Heart left ventricle (tissue), 16 donors: Measurements from ENCODE around the gene STUM. TPM values are rescaled to one million over a fixed set of nuclear protein-coding genes. Genes with fewer than 3 reads are reported as not detected.

Experiments
- ATAC-seq, 4 donors: fragments of 200-7000 bp; cut with Tn5 transposase; one replicate each; pipeline ENCODE4 v1.9.1; 2020 to 2022; ENCODE audit warnings: moderate library complexity in 4 of 4, mild to moderate bottlenecking in 3 of 4, moderate number of reproducible peaks in 1 of 4
- DNase-seq, 5 donors: peaks; one replicate each; pipeline ENCODE4 v3.0.0-alpha.2; 2020
- H3K27ac ChIP-seq, 12 donors: fragments of 200-600 bp; sonication (generic) in 4 of 12; one replicate each; pipeline versions ENCODE4 v1.5.0 to v1.8.0; 2016 to 2022; ENCODE audit warnings: mild to moderate bottlenecking in 2 of 12
- H3K27me3 ChIP-seq, 9 donors: fragments of 200-600 bp; sonication (generic) in 2 of 9; one replicate each; pipeline versions ENCODE4 v1.5.1 to v1.8.0; 2016 to 2022; ENCODE audit warnings: mild to moderate bottlenecking in 3 of 9
- H3K36me3 ChIP-seq, 9 donors: fragments of 200-600 bp; sonication (generic) in 2 of 9; one replicate each; pipeline versions ENCODE4 v1.5.0 to v1.8.0; 2018 to 2022; ENCODE audit warnings: mild to moderate bottlenecking in 2 of 9
- H3K4me1 ChIP-seq, 12 donors: fragments of 200-600 bp; sonication (generic) in 4 of 12; one replicate each; pipeline versions ENCODE4 v1.5.0 to v1.8.0; 2016 to 2022; ENCODE audit warnings: mild to moderate bottlenecking in 3 of 12
- H3K4me3 ChIP-seq, 12 donors: fragments of 200-600 bp; sonication (generic) in 4 of 12; one replicate each; pipeline versions ENCODE4 v1.5.0 to v1.8.0; 2017 to 2022; ENCODE audit warnings: mild to moderate bottlenecking in 9 of 12, moderate library complexity in 4 of 12
- H3K9me3 ChIP-seq, 12 donors: fragments of 200-600 bp; sonication (generic) in 4 of 12; one replicate each; pipeline versions ENCODE4 v1.5.0 to v1.8.0; 2016 to 2022; ENCODE audit warnings: mild to moderate bottlenecking in 1 of 12
- CTCF ChIP-seq, 12 donors: fragments of 200-600 bp; sonication (generic) in 4 of 12; IDR thresholded peaks; one replicate each; pipeline versions ENCODE4 v1.5.0 to v1.8.0; 2018 to 2022; ENCODE audit warnings: antibody characterized with exemption in 12 of 12, mild to moderate bottlenecking in 5 of 12
- POLR2A ChIP-seq, 2 donors: fragments of 450-650 bp; IDR thresholded peaks; one replicate each; pipeline ENCODE4 v1.6.1; 2017; ENCODE audit warnings: antibody characterized with exemption in 2 of 2, mild to moderate bottlenecking in 2 of 2, moderate library complexity in 2 of 2
- WGBS, 4 donors: extraction: QIAGEN DNeasy Blood & Tissue Kit in 2 of 4; methylation state at CpG; one replicate each; pipeline versions ENCODE4 v1.1.5 to v1.1.7; 2013 to 2018; 5-methylcytosine and 5-hydroxymethylcytosine counted together
- intact Hi-C, 10 donors: fragments of 100-400 bp; cut with DNase I; formaldehyde crosslinking; loops; one replicate each; pipeline versions ENCODE4 v1.11.1 to v1.14.2; 2022
- polyA plus RNA-seq, 2 donors: library from polyadenylated mRNA; stranded (reverse); fragments of 200-250 nt; gene quantifications; one replicate each; pipeline ENCODE4 v1.2.3, GENCODE V29; 2013
- total RNA-seq, 9 donors: library from RNA; depleted of rRNA in 2 of 9; stranded (reverse); fragments of >200 nt in 2 of 9; fragmentation: NEBNext Ultra II Directional in 3 of 9; extraction: Animal tissue kit (Norgen Biotek cat#: 25700) in 3 of 9; gene quantifications; one replicate each; pipeline versions ENCODE4 v1.1.0 to v1.2.4, GENCODE V29; 2016 to 2023
- donor health status: ischemic (EF 13 %, LVEDD 7.1; RV severe dilation, severe dysfunction).
- donor health status: healthy with polysubstance abuse.
- donor health status: DM: no; HTN: yes; CAD: no.
- donor health status: DM: no; HTN: no; CAD: no.
- donor health status: ischemic (EF 25% LVEDD 6.9; RV normal size, moderate dysfunction).
- donor health status: ischemic (EF 25% LVEDD 5.7; RV mildly dilated, moderate dysfunction).
- donor health status: healthy.
- donor health status: DM: yes; HTN: yes; CAD: no.
- donor health status: ischemic (EF 35%, LVEDD 5.7; RV mildly dilated, moderate dysfunction).
- donor health status: nonischemic (EF 11% LVEDD 7.7; RV severe dilation, severe dysfunction).
- donor health status: DM: yes; HTN: yes; CAD: no.
- donor health status: PGD.
- donor health status: ischemic (EF 29% LVEDD 5.4; RV normal size, mild dysfunction).
- donor health status: nonischemic (EF 23%, LVEDD 6.1; RV moderate dilation, normal function).

STUM gene
- total and polyA plus RNA-seq, 11 donors: 0.39 to 1.7 (median 0.97) TPM

- H3K4me1 ChIP-seq: peaks cover 4 to 48% (median 31%) of the 10 kb centered on the region in 12 donors
- peak overlapping the region in 1 of 12 donors; percentile 76 for H3K27ac ChIP-seq
- no peak for ATAC-seq
- intact Hi-C loops: loop anchor here in 2 of 10 donors (5.0 to 10.0 kb wide), 2 partner anchors 39 to 86 kb away; partner anchors contain the start of gene ITPKB (in 1 of the 2)
- no peaks in the 10 kb centered on the region for H3K9me3 ChIP-seq
- WGBS, 4 donors: 77 to 94% (median 89%) methylated on average over 6 of the region's 6 CpGs
- TF ChIP-seq CTCF (IDR thresholded peaks at IDR 0.05) (no peak), POLR2A (IDR thresholded peaks at IDR 0.05) (no peak)
- peaks cover 0 to 46% (median 34%) of the 10 kb centered on the region in 9 donors for H3K36me3 ChIP-seq
- peak in 2 of 5 donors; percentile 19 to 25 for DNase-seq
- H3K27me3 ChIP-seq: no peaks in the 10 kb centered on the region
- no peak overlapping the region for H3K4me3 ChIP-seq
Measured at GRCh38 chr1:226648421-226648820, 99.9 kb downstream of the STUM start.

- intact Hi-C loops: loop anchor here in 2 of 10 donors (5.0 to 10.0 kb wide), 2 partner anchors 38 to 86 kb away; partner anchors contain the start of gene ITPKB (in 1 of the 2)
- peak in 1 of 5 donors; percentile 20 for DNase-seq
- H3K9me3 ChIP-seq: no peaks in the 10 kb centered on the region
- TF ChIP-seq CTCF (IDR thresholded peaks at IDR 0.05) (no peak), POLR2A (IDR thresholded peaks at IDR 0.05) (no peak)
- H3K4me3 ChIP-seq: no peak overlapping the region
- H3K27ac ChIP-seq: no peak overlapping the region
- H3K36me3 ChIP-seq: peaks cover 0 to 41% (median 34%) of the 10 kb centered on the region in 9 donors
- 73 to 96% (median 92%) methylated on average over 8 of the region's 8 CpGs for WGBS, 4 donors
- no peaks in the 10 kb centered on the region for H3K27me3 ChIP-seq
- H3K4me1 ChIP-seq: peaks cover 4 to 54% (median 34%) of the 10 kb centered on the region in 12 donors
- no peak for ATAC-seq
Measured at GRCh38 chr1:226649244-226649643, 100.7 kb downstream of the STUM start.

GRCh38 chr1:226649780-226650179 is 101.2 kb downstream of the STUM start:
- intact Hi-C loops: loop anchor here in 4 of 10 donors (5.0 to 10.0 kb wide), 4 partner anchors 38 to 88 kb away; partner anchors contain the start of gene ITPKB (in 3 of the 4)
- WGBS, 4 donors: 52 to 68% (median 60%) methylated on average over 7 of the region's 7 CpGs
- peak in 1 of 4 donors; percentile 21 for ATAC-seq

More at GRCh38 chr1:226649780-226650179, 101.2 kb downstream of the STUM start:
- H3K27me3 ChIP-seq: no peaks in the 10 kb centered on the region
- DNase-seq: peak in 2 of 5 donors; percentile 40 to 41
- H3K27ac ChIP-seq: peak overlapping the region in 5 of 12 donors; percentile 12 to 52 (median 38)
- no peaks in the 10 kb centered on the region for H3K9me3 ChIP-seq
- TF ChIP-seq POLR2A (IDR thresholded peaks at IDR 0.05): no peak
- peak in 10 of 12 donors; percentile 4 to 48 (median 26) for TF ChIP-seq CTCF (IDR thresholded peaks at IDR 0.05)
- no peak overlapping the region for H3K4me3 ChIP-seq
- peaks cover 0 to 39% (median 34%) of the 10 kb centered on the region in 9 donors for H3K36me3 ChIP-seq
- H3K4me1 ChIP-seq: peaks cover 4 to 56% (median 32%) of the 10 kb centered on the region in 12 donors
